HG02571 (cell line): Measurements from ENCODE around the gene SLC39A6.
"Not testable (repeated sequence)": the region's sequence is repeated elsewhere in the genome, so short reads cannot be mapped to it uniquely, and the experiment has no call there.

Experiments used
- ATAC-seq: cut with Tn5 transposase; IDR thresholded peaks from one replicate; pipeline ENCODE4 v1.9.1; 2021; ENCODE audit warnings: mild to moderate bottlenecking, moderate library complexity; ENCODE audit not compliant: unreplicated experiment

SLC39A6 gene

GRCh38 chr18:36066001-36066400 lies 63.1 kb downstream of the SLC39A6 start:
- no peak for ATAC-seq

- not testable (repeated sequence) for ATAC-seq
Observed at GRCh38 chr18:36064809-36065079, 64.4 kb downstream of the SLC39A6 start.

GRCh38 chr18:36064027-36064808 lies 64.9 kb downstream of the SLC39A6 start:
- no peak for ATAC-seq

GRCh38 chr18:36058674-36059073 lies 70.5 kb downstream of the SLC39A6 start:
- ATAC-seq = no peak
